Retinal pigment epithelial cell (primary cell): ENCODE measurements around the gene NAPEPLD.

Experiments
- DNase-seq: peaks from one replicate; pipeline ENCODE4 v3.0.0-alpha.2; 2010; ENCODE audit warnings: low read depth
- H3K4me3 ChIP-seq: 2 replicates; pipeline ENCODE4 v1.5.1; 2011; ENCODE audit warnings: mild to moderate bottlenecking, low read length, control low read depth, moderate library complexity
- CTCF ChIP-seq: conservative IDR thresholded peaks from 2 replicates; pipeline ENCODE4 v1.5.1; 2011; ENCODE audit warnings: low read depth, low read length, control low read depth, inconsistent platforms

NAPEPLD gene

GRCh38 chr7:103120362-103120761 lies 28.5 kb downstream of the NAPEPLD start:
- no peak overlapping the region for H3K4me3 ChIP-seq
- no peak for TF ChIP-seq CTCF
- DNase-seq, result no peak

- TF ChIP-seq CTCF, result no peak
- no peak for DNase-seq
- H3K4me3 ChIP-seq, result no peak overlapping the region
Observed at GRCh38 chr7:103119791-103120291, 29.1 kb downstream of the NAPEPLD start.

- no peak for TF ChIP-seq CTCF
- no peak for DNase-seq
- H3K4me3 ChIP-seq, result no peak overlapping the region
Observed at GRCh38 chr7:103117465-103117864, 31.4 kb downstream of the NAPEPLD start.

GRCh38 chr7:103116991-103117390 lies 31.9 kb downstream of the NAPEPLD start:
- TF ChIP-seq CTCF, result no peak
- no peak for DNase-seq
- no peak overlapping the region for H3K4me3 ChIP-seq

GRCh38 chr7:103116511-103116910 lies 32.4 kb downstream of the NAPEPLD start:
- DNase-seq, result no peak
- no peak for TF ChIP-seq CTCF
- no peak overlapping the region for H3K4me3 ChIP-seq

- no peak for TF ChIP-seq CTCF
- DNase-seq, result no peak
- H3K4me3 ChIP-seq, result no peak overlapping the region
Observed at GRCh38 chr7:103115771-103116170, 33.1 kb downstream of the NAPEPLD start.

GRCh38 chr7:103114576-103115008 lies 34.3 kb downstream of the NAPEPLD start:
- DNase-seq, result no peak
- TF ChIP-seq CTCF, result no peak
- H3K4me3 ChIP-seq, result no peak overlapping the region
